Mucosa of rectum (tissue), 2 donors: ENCODE measurements around the gene DPYSL3.

Experiments used
- H3K27ac ChIP-seq, 2 donors: one replicate each; pipeline ENCODE4 v1.7.0; 2013; ENCODE audit warnings: inconsistent platforms in 2 of 2, low read depth in 2 of 2, low read length in 2 of 2
- H3K27me3 ChIP-seq, 2 donors: one replicate each; pipeline ENCODE4 v1.7.0; 2013; ENCODE audit warnings: low read length in 2 of 2; ENCODE audit not compliant: control insufficient read depth in 2 of 2, insufficient read depth in 2 of 2
- H3K36me3 ChIP-seq, 2 donors: one replicate each; pipeline ENCODE4 v1.7.0; 2013; ENCODE audit warnings: low read length in 2 of 2; ENCODE audit not compliant: control insufficient read depth in 2 of 2, insufficient read depth in 2 of 2
- H3K4me1 ChIP-seq, 2 donors: one replicate each; pipeline ENCODE4 v1.7.0; 2013; ENCODE audit warnings: low read length in 2 of 2, mild to moderate bottlenecking in 1 of 2; ENCODE audit not compliant: control insufficient read depth in 2 of 2, insufficient read depth in 2 of 2
- H3K4me3 ChIP-seq, 2 donors: one replicate each; pipeline ENCODE4 v1.7.0; 2013; ENCODE audit warnings: low read length in 2 of 2
- H3K9ac ChIP-seq, 2 donors: one replicate each; pipeline ENCODE4 v1.7.0; 2013; ENCODE audit warnings: low read length in 2 of 2, low read depth in 1 of 2, mild to moderate bottlenecking in 1 of 2
- H3K9me3 ChIP-seq, 2 donors: one replicate each; pipeline ENCODE4 v1.7.0; 2013; ENCODE audit warnings: low read length in 2 of 2; ENCODE audit not compliant: control insufficient read depth in 2 of 2
- donor health status: healthy.
- donor health status: Normal muscosa, but diverticular disease.

DPYSL3 gene

DNA sequence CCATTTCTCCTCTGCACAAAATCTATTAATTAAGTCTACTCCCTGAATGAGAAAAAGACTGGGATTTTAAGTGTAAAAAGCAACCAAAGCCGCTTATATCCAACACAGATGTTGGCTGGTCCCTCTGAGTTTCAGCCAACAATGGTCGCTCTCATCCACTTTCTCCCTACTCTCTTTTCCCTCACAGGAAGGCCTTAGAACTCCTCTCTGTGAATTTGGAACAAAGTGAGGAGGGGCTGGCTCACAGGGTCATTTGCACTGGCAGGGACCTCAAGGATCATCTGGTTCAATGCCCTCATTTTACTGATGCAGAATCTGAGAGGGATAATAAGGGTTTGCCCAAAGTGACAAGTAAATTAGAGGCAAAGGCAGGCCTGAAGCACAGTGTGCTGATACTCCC is 64.0 kb downstream of the DPYSL3 start:
- Histone ChIP-seq H3K4me1 (no peaks in the 10 kb centered on the region), H3K36me3 (no peaks in the 10 kb centered on the region), H3K4me3 (no peak overlapping the region), H3K27ac (peak overlapping the region; percentile 5 to 55), H3K27me3 (peaks cover 0 to 2% of the 10 kb centered on the region in 2 donors), H3K9me3 (no peaks in the 10 kb centered on the region), H3K9ac (no peak overlapping the region)

DNA sequence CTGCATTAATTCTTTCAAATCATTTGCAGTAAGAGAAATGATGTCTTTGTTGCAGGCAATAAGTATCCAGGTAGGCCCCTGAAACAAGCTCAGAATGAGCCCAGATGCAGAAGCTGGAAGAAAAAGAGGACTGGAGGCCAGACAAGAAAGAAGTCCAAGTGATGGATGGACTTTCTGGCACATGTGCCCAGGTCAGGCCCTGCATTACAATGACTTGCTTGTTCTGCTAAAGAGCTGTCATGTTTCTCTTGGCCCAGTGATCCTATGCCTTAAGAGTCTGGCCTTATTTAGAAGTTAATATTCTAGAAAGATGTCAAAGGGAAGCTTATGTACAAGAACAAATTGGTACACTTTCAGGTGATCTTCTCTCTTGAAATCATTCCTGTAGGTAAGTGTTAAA is 64.8 kb downstream of the DPYSL3 start:
- Histone ChIP-seq H3K4me1 (no peaks in the 10 kb centered on the region), H3K27me3 (no peaks in the 10 kb centered on the region), H3K9ac (no peak overlapping the region), H3K36me3 (no peaks in the 10 kb centered on the region), H3K4me3 (no peak overlapping the region), H3K27ac (peak overlapping the region in 1 of 2 donors; percentile 55), H3K9me3 (no peaks in the 10 kb centered on the region)

DNA sequence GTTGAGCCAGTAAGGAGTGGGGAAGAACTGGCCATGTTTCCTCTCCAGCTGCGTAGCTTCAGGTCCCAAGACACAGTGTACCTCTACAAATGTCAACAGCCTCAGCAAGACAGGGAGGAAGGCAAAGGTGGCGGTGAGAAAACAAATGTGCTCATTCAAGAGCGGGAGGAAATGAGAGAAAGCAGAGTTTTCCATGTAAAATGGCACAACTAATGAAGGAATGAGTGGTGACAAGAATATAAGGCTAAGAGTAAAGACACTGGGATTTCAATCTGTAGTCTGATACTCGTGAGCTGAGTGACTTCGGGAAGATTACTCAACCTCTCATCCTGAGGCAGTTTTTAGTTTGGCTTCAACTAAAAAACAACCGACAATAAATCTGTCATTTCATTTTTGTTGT is 67.6 kb downstream of the DPYSL3 start:
- no peak overlapping the region for H3K27ac ChIP-seq

DNA sequence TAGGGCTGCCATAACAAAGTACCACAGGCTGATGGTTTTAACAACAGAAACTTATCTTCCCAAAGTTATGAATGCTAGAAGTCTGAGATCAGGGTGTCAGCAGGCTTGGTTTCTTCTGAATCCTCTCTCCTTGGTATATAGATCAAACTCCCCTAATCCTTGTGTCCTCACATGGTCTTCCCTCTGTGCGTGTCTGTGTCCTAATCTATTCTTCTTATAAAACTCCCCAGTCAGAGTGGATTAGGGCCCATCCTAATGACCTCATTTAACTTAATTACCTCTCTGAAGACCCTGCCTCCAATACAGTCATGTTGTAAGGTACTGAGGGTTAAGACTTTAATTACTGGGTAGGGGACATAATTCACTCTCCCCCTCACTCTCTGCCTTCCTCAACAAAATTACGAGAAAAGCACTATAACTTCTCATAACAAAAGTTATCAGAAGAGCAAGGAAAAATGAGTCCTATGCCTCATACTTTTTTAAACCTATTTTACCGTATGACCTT is 68.6 kb downstream of the DPYSL3 start:
- H3K27ac ChIP-seq: no peak overlapping the region
- H3K4me1 ChIP-seq: no peaks in the 10 kb centered on the region
- H3K27me3 ChIP-seq: no peaks in the 10 kb centered on the region
- no peaks in the 10 kb centered on the region for H3K36me3 ChIP-seq
- H3K9me3 ChIP-seq: no peaks in the 10 kb centered on the region
- no peak overlapping the region for H3K4me3 ChIP-seq
- H3K9ac ChIP-seq: no peak overlapping the region

More for the DNA sequence above, 67.6 kb downstream of the DPYSL3 start:
- Histone ChIP-seq H3K4me1 (no peaks in the 10 kb centered on the region), H3K27me3 (no peaks in the 10 kb centered on the region), H3K4me3 (no peak overlapping the region), H3K9me3 (no peaks in the 10 kb centered on the region), H3K9ac (no peak overlapping the region), H3K36me3 (no peaks in the 10 kb centered on the region)

DNA sequence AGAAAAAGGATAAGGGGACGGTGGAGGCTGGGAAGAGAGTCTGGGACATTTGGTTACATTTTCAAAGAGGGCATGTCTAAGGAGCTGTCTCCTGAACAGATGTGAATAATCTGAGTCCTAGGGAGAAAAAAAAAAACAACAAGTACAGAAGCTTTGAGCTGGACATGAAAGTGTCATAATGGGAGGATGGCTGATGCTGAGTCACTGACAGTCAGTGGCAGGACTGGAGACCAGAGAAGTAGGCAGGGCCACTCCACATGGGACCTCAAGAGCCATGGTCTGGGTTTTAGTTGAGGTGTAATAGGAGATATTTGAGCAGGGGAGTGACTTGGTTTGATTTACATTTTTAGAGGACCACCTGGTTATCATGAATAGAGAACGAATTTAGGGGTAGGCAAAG is 70.6 kb downstream of the DPYSL3 start:
- no peaks in the 10 kb centered on the region for H3K27me3 ChIP-seq
- no peaks in the 10 kb centered on the region for H3K9me3 ChIP-seq
- H3K27ac ChIP-seq: no peak overlapping the region
- H3K4me1 ChIP-seq: no peaks in the 10 kb centered on the region
- H3K4me3 ChIP-seq: no peak overlapping the region
- H3K9ac ChIP-seq: no peak overlapping the region
- H3K36me3 ChIP-seq: no peaks in the 10 kb centered on the region

DNA sequence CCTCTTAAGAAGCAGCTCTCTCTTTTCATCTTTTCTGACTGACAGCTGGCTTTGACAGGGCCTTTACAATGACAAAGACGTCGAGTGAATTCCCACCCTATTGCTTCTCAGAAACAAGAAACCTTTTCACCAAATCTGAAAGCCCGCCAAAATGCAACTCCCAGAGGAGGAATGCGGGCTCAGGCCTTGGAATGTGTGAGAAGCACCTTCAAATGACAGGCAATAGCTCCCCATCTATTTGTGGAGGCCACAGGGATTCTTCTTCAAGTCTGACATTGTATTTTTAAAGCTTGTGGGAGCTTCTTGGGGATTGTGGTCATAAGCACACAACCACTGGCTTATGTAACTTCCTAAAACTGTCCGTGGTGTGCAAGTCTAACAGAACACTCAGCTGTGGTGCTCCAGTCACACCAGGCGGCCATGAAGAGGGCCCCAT is 72.7 kb downstream of the DPYSL3 start:
- Histone ChIP-seq H3K4me3 (no peak overlapping the region), H3K27ac (no peak overlapping the region), H3K9me3 (no peaks in the 10 kb centered on the region), H3K36me3 (no peaks in the 10 kb centered on the region), H3K9ac (no peak overlapping the region), H3K4me1 (peaks cover 0 to 6% of the 10 kb centered on the region in 2 donors), H3K27me3 (no peaks in the 10 kb centered on the region)

DNA sequence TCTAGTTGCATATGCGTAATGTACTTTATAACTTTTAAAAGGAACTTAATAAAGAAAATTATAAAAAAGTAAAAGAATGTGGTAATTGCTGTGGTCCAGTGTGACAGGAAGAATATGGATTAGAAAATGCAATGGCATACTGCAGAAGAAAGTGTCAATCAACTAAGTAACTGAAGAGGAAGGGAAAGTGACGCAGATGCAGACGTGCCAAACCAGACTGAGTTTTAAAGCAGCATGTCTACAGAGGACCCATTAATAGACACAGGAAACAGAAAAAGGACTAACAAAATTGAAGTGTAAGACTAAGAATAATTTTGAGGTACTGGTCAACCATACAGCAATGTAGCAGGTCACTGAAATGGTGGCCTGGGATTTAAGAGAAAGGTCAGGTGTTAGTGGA is 73.3 kb downstream of the DPYSL3 start:
- Histone ChIP-seq H3K9me3 (no peaks in the 10 kb centered on the region), H3K4me3 (no peak overlapping the region), H3K27ac (no peak overlapping the region), H3K36me3 (no peaks in the 10 kb centered on the region), H3K4me1 (peaks cover 0 to 6% of the 10 kb centered on the region in 2 donors), H3K27me3 (no peaks in the 10 kb centered on the region), H3K9ac (no peak overlapping the region)

DNA sequence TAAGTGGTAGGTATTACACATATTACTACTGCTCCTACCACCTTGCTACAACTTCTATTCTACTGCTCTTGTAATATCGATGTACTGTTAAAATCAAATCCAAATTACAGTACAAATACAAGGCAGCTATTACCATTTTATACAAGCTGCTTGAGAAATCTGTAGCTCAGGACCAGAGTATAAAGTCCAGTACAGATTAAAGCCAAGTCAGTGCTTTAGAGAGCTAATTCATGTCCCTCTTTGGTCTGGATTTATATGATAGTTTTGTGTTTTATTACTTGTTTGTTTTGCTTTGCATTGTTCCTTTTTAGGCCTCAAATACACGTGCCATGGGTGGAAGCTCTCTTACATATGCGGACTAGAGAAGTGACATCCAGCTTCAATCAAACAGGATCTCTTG is 75.8 kb downstream of the DPYSL3 start:
- no peak overlapping the region for H3K27ac ChIP-seq
- no peak overlapping the region for H3K9ac ChIP-seq
- H3K4me1 ChIP-seq: peaks cover 0 to 6% of the 10 kb centered on the region in 2 donors
- no peaks in the 10 kb centered on the region for H3K36me3 ChIP-seq
- no peak overlapping the region for H3K4me3 ChIP-seq
- no peaks in the 10 kb centered on the region for H3K9me3 ChIP-seq
- H3K27me3 ChIP-seq: no peaks in the 10 kb centered on the region

DNA sequence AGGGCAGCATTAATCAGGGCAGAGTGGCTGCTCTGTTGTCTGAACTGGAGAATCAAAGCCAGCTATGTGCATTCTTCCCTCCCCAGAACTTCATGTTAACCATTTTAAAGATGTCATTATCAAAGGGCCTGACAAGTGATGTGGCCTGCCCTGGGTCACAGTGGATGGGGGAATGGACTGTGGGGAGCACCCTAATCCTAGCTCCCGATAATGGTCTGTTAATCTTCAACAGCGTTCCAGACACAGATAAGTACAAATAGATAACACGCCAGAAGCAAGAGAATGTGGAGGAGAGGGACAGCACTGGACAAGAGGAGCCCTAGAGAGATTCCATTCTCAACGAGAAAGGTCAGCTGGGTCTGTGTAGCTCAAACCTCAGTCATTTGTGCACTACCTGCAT is 77.5 kb downstream of the DPYSL3 start:
- H3K9ac ChIP-seq: no peak overlapping the region
- H3K4me3 ChIP-seq: no peak overlapping the region
- H3K4me1 ChIP-seq: peaks cover 0 to 6% of the 10 kb centered on the region in 2 donors
- no peaks in the 10 kb centered on the region for H3K9me3 ChIP-seq
- no peaks in the 10 kb centered on the region for H3K27me3 ChIP-seq
- H3K36me3 ChIP-seq: no peaks in the 10 kb centered on the region
- H3K27ac ChIP-seq: no peak overlapping the region

DNA sequence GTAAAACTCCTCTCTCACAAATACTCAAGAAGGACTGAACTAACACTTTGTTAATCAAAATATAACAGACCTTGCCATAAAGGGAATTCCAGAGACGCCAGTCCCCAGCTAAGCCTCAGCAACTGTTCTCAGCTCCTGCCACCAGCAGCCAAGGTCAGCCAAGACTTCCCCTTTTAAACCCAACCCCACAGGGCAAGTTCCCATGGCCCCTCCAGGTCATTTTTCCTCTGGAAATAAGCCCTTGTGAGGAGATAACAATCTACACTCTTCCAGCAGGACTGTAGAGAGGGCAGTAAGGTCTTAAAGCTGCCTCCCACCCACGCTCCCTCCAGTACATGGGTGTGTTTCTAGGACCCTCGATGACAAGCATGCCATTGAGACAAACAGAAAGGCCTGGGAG is 78.3 kb downstream of the DPYSL3 start:
- Histone ChIP-seq H3K36me3 (no peaks in the 10 kb centered on the region), H3K4me3 (no peak overlapping the region), H3K27me3 (no peaks in the 10 kb centered on the region), H3K9me3 (no peaks in the 10 kb centered on the region), H3K9ac (no peak overlapping the region), H3K4me1 (peaks cover 0 to 6% of the 10 kb centered on the region in 2 donors), H3K27ac (no peak overlapping the region)

DNA sequence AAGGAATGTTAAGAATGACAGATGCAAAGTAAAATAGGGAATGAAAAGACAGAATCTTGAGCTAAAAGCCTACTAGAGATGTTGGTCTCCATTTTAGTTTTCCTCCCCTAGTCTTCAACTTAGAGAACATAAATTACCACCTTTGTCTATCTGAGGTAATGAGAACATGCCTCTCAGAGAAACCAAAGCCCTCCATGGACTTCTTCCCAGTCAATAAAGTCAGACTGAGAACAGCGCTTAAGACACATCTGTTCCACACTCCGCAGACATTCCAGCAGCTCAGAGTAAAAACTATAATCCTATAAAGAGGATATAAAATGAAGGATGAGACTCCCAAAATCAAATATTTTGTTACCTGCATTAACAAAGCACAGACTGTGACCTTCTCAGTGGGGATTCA is 79.2 kb downstream of the DPYSL3 start:
- H3K9ac ChIP-seq: no peak overlapping the region
- H3K27ac ChIP-seq: no peak overlapping the region
- no peaks in the 10 kb centered on the region for H3K9me3 ChIP-seq
- no peak overlapping the region for H3K4me3 ChIP-seq
- H3K27me3 ChIP-seq: no peaks in the 10 kb centered on the region
- peaks cover 0 to 6% of the 10 kb centered on the region in 2 donors for H3K4me1 ChIP-seq
- H3K36me3 ChIP-seq: no peaks in the 10 kb centered on the region
